Effector CD4-positive, alpha-beta T cell (primary cell): ENCODE results near the gene C9orf72.
"Not testable (repeated sequence)": the region's sequence is repeated elsewhere in the genome, so short reads cannot be mapped to it uniquely, and the experiment has no call there.

Experiments
- DNase-seq: peaks from one replicate; pipeline ENCODE4 v3.0.0-alpha.2; 2020

C9orf72 gene

GRCh38 chr9:27510780-27511179, 62.5 kb downstream of the C9orf72 start:
- no peak for DNase-seq

- DNase-seq = no peak
Measured at GRCh38 chr9:27506981-27507380, 66.3 kb downstream of the C9orf72 start.

- no peak for DNase-seq
Measured at GRCh38 chr9:27505744-27506161, 67.5 kb downstream of the C9orf72 start.

- DNase-seq = no peak
Measured at GRCh38 chr9:27504259-27504658, 69.0 kb downstream of the C9orf72 start.

GRCh38 chr9:27503623-27504022, 69.7 kb downstream of the C9orf72 start:
- DNase-seq = no peak

DNA sequence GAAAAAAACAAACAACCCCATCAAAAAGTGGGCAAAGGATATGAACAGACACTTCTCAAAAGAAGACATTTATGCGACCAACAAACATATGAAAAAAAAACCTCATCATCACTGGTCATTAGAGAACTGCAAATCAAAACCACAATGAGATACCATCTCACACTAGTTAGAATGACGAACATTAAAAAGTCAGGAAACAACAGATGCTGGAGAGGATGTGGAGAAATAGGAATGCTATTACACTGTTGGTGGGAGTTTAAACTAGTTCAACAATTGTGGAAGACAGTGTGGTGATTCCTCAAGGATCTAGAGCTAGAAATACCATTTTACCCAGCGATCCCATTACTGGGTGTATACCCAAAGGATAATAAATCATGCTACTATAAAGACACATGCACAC, 72.4 kb downstream of the C9orf72 start:
- DNase-seq = not testable (repeated sequence)

DNA sequence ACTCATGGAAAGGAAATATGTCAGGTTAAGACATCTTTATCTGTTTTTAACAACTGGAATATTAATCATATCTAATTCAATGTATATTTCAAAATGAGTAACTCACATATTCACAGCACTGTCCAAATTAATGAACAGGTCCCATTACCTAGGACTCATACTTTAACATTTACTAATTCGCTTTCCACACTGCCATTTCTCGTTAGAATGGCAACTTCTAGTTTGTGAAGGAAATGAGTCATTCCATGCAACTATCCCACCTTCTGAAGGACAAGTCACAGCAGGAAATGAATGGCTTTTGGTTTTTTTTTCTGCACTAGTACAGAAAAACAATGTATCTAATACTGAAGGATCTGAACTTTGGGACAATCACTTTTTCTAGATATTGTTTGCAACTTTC, 73.8 kb downstream of the C9orf72 start:
- no peak for DNase-seq

- no peak for DNase-seq
Measured at GRCh38 chr9:27497883-27498417, 75.3 kb downstream of the C9orf72 start.
